Nasal cavity respiratory epithelium epithelial cell of viscerocranial mucosa (primary cell): ENCODE results near the gene RNF224. TPM values are rescaled to one million over a fixed set of nuclear protein-coding genes. Genes with fewer than 3 reads are reported as not detected.

Experiments used
- total RNA-seq: library from RNA; depleted of rRNA; stranded (reverse); fragments of >200 nt; gene quantifications from 2 replicates; pipeline ENCODE4 v1.2.3, GENCODE V29; 2014

Gene RNF224
- under 0.01 and 0.28 TPM in 2 replicates for total RNA-seq

DNA sequence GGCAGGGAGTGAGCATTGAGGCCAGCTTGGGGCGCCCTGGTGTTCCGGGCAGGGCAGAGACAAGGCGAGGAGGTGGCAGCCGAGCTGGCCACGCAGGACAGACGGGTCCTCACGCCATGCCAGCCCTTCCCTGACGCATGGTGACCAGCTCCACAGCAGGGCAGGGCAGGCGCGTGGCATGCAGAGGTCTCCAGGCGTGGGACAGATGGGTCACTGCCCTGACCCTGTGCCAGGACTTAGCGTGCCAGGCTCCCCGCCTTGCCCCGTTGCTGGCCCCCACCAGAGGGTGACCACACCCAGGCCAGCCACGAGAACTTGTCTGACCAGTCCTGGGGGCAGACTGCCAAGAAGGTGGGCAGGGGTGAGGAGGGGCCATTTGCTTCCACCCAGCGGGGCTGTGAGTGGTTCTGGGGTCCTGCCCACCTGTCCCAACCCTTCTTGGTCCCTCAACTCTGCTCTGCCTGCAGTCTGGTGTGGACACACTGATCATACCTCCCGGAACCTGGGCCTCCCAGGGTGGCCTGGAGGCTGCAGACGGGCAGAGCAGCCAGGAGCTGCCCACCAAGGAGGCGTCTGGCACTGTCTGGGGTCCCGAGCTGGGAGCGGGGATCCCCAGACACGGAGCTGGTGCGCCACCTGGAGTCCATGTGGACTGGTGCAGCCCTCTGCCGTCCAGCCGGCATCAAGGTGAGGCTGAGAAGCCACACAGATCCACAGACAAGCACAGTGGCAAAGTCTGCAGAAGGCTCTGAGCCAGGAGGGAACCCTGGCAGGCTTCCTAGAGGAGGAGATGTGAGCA, at the start of gene RNF224:
Gene RNF224 (plus strand): TSS at position 449 of the 799 bp plus-strand sequence. CDS start 834 bp downstream, outside the sequence.

GRCh38 chr9:137188490-137189296, 38.6 kb upstream of the RNF224 start, which contains the start of the genes ANAPC2 and SSNA1:
ANAPC2 (minus strand) TSS chr9:137188560; CDS start chr9:137188532, 28 bp downstream.
SSNA1 (plus strand) TSS chr9:137188676; CDS start chr9:137188727, 51 bp downstream.

GRCh38 chr9:137200311-137201204, 26.7 kb upstream of the RNF224 start, which contains the start of gene TPRN:
TPRN (minus strand) TSS chr9:137200741; CDS start chr9:137200711, 30 bp downstream.

GRCh38 chr9:137205126-137206069, 21.9 kb upstream of the RNF224 start, which contains the start of the genes NDOR1 and TMEM203:
NDOR1 (plus strand) TSS chr9:137205700; CDS start chr9:137205778, 78 bp downstream.
TMEM203 (minus strand) TSS chr9:137205648; CDS start chr9:137205414, 234 bp downstream.

GRCh38 chr9:137222190-137223077, 4.9 kb upstream of the RNF224 start, which contains the start of gene RNF208:
RNF208 (minus strand) TSS chr9:137222240; CDS start chr9:137221212, 1,028 bp downstream.

DNA sequence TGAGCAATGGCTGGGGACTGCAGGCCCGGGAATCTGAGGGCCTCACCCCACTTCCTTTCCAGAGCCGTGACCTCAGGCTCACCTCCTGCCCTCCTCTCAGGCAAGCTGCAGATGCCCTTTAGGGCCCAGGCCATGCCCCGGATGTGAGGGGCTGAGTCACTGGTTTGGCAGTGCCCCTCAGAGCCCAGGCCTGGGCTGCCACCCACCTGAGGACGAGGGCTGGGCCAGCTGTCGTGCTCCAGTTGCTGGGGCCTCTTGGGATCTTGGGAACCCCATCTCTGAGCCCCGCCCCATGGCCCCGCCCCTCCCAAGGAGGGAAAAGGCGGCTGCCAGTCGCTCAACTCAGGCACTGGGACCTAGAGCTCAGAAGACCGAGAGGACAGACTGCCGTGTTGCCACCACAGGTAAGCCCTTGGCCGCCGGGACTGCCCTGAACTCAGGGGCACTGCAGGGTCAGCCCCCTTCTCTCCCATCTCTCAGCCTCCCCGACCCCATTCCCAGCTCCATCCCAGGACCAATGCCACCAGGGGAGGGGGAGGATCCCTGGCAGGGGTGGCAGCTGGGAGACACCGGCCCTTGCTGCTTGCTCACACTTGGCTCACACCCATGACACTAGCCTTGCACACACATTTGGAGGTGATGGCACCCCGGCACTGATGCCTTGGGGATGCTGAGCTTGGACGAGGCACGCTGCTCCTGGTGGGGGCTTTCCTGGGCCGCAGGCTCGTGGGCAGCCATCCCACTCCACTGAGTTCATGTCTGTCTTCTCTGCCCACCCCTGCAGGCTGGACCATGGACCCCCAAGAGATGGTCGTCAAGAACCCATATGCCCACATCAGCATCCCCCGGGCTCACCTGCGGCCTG, 2.2 kb upstream of the RNF224 start, which contains the start of gene CYSRT1:
Gene CYSRT1 (plus strand): TSS at position 345 of the 865 bp plus-strand sequence. CDS start 448 bp downstream, at position 793.

DNA sequence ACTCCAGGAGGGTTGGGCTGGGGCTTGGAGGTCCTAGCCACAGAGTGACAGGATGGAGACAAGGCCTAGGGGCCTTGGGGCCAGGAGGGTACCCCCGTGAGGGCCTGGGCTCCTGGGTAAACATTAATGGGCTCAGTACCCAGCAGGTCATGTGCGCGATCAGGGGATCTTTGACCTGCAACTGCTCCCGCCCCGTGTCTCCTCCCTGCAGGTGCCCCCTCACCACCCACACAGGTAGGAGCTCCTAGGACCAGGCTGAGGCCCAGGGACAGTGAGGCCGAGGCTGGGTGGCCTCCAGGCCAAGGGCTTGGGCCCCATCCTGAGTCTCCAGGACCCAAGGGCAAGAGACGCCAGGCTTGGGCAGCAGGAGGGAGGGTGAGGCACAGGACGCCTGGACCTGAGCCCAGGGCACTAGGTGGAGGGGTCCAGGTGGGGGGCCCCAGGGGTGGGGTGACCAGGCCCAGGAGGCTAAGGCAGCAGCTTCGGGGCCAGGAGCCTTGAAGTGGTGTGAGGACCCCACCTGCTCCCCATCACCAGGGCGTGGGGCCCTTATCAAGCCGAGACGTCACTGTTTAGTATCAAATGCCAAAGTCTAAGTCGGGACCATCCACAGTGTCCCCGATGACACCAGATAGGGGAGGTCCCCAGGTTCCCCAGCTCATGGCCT, 3.5 kb downstream of the RNF224 start, which contains the start of gene SLC34A3:
Gene SLC34A3 (plus strand): TSS at position 197 of the 667 bp plus-strand sequence. CDS start 802 bp downstream, outside the sequence.

GRCh38 chr9:137240841-137241489, 13.7 kb downstream of the RNF224 start, which contains the start of gene TUBB4B:
TUBB4B (plus strand) TSS chr9:137241287; CDS start chr9:137241361, 74 bp downstream.

DNA sequence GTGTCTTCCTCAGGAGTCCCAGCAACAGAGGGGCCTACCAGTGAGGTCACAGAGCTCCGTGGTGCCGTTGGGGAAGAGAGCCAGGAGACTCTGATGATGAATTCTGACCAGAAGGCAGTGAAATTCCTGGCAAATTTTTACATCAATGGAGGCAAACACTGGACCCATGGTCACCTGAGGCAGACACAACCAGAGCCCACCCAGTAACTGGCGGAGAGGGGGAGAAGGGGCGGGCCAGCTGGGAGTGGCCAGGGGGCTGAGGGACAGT, 23.8 kb downstream of the RNF224 start, which contains the start of gene STPG3:
Gene STPG3 (plus strand): TSS at position 93 of the 268 bp plus-strand sequence. CDS start 1 bp downstream, at position 94.

GRCh38 chr9:137254624-137255447, 27.5 kb downstream of the RNF224 start, which contains the start of gene NELFB:
NELFB (plus strand) TSS chr9:137255327.

DNA sequence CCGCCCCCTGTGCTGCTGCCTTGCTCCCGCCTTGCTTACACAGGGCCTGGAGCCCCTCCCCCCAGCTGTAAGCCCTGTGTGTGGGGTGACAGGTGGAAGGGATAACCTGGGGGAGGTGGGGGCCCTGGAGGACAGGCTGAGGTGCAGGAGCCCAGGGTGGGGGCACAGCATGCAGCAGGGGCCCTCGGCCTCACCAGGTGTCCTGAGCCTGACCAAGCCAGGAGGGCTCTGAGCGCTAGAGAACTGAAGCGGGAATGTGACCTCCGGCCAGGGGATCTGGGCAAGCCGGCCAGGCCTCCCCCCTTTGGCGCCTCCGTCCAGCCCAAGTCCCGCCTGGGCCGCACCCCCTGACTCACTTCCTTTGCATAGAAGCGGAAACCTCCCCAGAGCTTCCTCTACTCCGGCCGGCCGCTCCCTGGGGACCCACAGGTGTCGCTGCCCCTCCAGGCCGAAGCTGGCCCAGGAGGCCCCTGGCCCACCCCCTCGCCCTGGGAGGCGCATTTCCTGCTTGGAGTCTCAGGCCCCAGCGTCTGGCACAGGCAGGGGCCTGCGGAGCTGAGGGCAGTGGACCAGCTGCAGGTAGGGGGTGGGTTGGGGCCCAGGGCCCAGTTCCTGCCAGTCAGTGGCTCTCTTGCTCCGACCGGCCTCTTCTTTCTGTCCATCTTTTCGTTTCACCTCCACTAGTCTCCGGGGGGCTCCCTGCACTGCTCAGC, 50.2 kb downstream of the RNF224 start, which contains the start of gene TOR4A:
Gene TOR4A (plus strand): TSS at position 398 of the 713 bp plus-strand sequence. CDS start 964 bp downstream, outside the sequence.

